Left cardiac atrium (tissue), 4 donors: ENCODE measurements around the gene BNC2. TPM values are rescaled to one million over a fixed set of nuclear protein-coding genes. Genes with fewer than 3 reads are reported as not detected.

Source experiments
- ATAC-seq, 2 donors: fragments of 200-7000 bp; cut with Tn5 transposase; one replicate each; pipeline ENCODE4 v1.9.1; 2020; ENCODE audit warnings: mild to moderate bottlenecking in 2 of 2, moderate library complexity in 2 of 2
- DNase-seq: peaks from one replicate; pipeline ENCODE4 v3.0.0-alpha.2; 2020
- intact Hi-C, 2 donors: fragments of 100-400 bp; cut with DNase I; formaldehyde crosslinking; loops; one replicate each; pipeline versions ENCODE4 v1.14.1 to v1.15.1; 2022 to 2023
- total RNA-seq, 2 donors: library from RNA; stranded (reverse); fragmentation: NEBNext Ultra II Directional; extraction: Animal tissue kit (Norgen Biotek cat#: 25700); gene quantifications; one replicate each; pipeline ENCODE4 v1.2.1, GENCODE V29; 2021
- donor health status: DM: no; HTN: yes; CAD: no.
- donor health status: DM: no; HTN: yes; CAD: no; lungs with severe emphysema.
- donor health status: DM: yes; HTN: yes; CAD: no.
- donor health status: Dilated cardiomyopathy.

BNC2 gene
- total RNA-seq, 2 donors from 2014 or later: 55.1 to 100.0 TPM

GRCh38 chr9:16625161-16625631, 245.3 kb downstream of the BNC2 start:
- DNase-seq (no peak), ATAC-seq (no peak)
- intact Hi-C loops: no loop called here

GRCh38 chr9:16624744-16625117, 245.7 kb downstream of the BNC2 start:
- intact Hi-C loops: no loop called here
- DNase-seq (no peak), ATAC-seq (no peak)

- intact Hi-C loops: no loop called here
- ATAC-seq (no peak), DNase-seq (no peak)
These were observed 246.3 kb downstream of the BNC2 start for GRCh38 chr9:16623989-16624743.

- ATAC-seq (no peak), DNase-seq (no peak)
- intact Hi-C loops: no loop called here
These were observed 247.9 kb downstream of the BNC2 start for GRCh38 chr9:16622541-16622940.

- intact Hi-C loops: no loop called here
- ATAC-seq: no peak
- no peak for DNase-seq
These were observed 250.5 kb downstream of the BNC2 start for GRCh38 chr9:16619914-16620520.

GRCh38 chr9:16619402-16619801, 251.1 kb downstream of the BNC2 start:
- DNase-seq (no peak), ATAC-seq (no peak)
- intact Hi-C loops: no loop called here

- intact Hi-C loops: no loop called here
- no peak for ATAC-seq
- DNase-seq: no peak
These were observed 251.9 kb downstream of the BNC2 start for GRCh38 chr9:16618524-16618923.

GRCh38 chr9:16616686-16617085, 253.8 kb downstream of the BNC2 start:
- intact Hi-C loops: no loop called here
- ATAC-seq: no peak

GRCh38 chr9:16615451-16615850, 255.0 kb downstream of the BNC2 start:
- ATAC-seq: no peak
- DNase-seq: no peak
- intact Hi-C loops: no loop called here

More at GRCh38 chr9:16616686-16617085, 253.8 kb downstream of the BNC2 start:
- no peak for DNase-seq

- DNase-seq (no peak), ATAC-seq (no peak)
- intact Hi-C loops: no loop called here
These were observed 256.9 kb downstream of the BNC2 start for GRCh38 chr9:16613605-16614004.

- ATAC-seq: no peak
- DNase-seq: no peak
- intact Hi-C loops: no loop called here
These were observed 257.4 kb downstream of the BNC2 start for GRCh38 chr9:16613051-16613450.

GRCh38 chr9:16612627-16613026, 257.8 kb downstream of the BNC2 start:
- DNase-seq: no peak
- ATAC-seq: no peak
- intact Hi-C loops: no loop called here

GRCh38 chr9:16611983-16612382, 258.5 kb downstream of the BNC2 start:
- intact Hi-C loops: no loop called here
- no peak for ATAC-seq
- DNase-seq: no peak

- intact Hi-C loops: no loop called here
- ATAC-seq (no peak), DNase-seq (no peak)
These were observed 259.5 kb downstream of the BNC2 start for GRCh38 chr9:16611001-16611400.

GRCh38 chr9:16610538-16610937, 259.9 kb downstream of the BNC2 start:
- no peak for ATAC-seq

GRCh38 chr9:16608906-16609305, 261.6 kb downstream of the BNC2 start:
- intact Hi-C loops: no loop called here
- ATAC-seq (no peak), DNase-seq (no peak)

More at GRCh38 chr9:16610538-16610937, 259.9 kb downstream of the BNC2 start:
- intact Hi-C loops: no loop called here
- DNase-seq: no peak

GRCh38 chr9:16602494-16602893, 268.0 kb downstream of the BNC2 start:
- DNase-seq (no peak), ATAC-seq (no peak)
- intact Hi-C loops: no loop called here

GRCh38 chr9:16601991-16602390, 268.5 kb downstream of the BNC2 start:
- ATAC-seq: no peak
- intact Hi-C loops: no loop called here
- DNase-seq: no peak

GRCh38 chr9:16598316-16598715, 272.2 kb downstream of the BNC2 start:
- no peak for DNase-seq
- intact Hi-C loops: no loop called here
- peak in 1 of 2 donors; percentile 39 for ATAC-seq

GRCh38 chr9:16597136-16597535, 273.3 kb downstream of the BNC2 start:
- intact Hi-C loops: no loop called here
- no peak for ATAC-seq
- DNase-seq: no peak

- no peak for ATAC-seq
- DNase-seq: no peak
- intact Hi-C loops: no loop called here
These were observed 275.2 kb downstream of the BNC2 start for GRCh38 chr9:16595227-16595626.
